Measurements from ENCODE around the gene KCNV2.

KCNV2 gene

GRCh38 chr9:2761424-2761823 lies 44.1 kb downstream of the KCNV2 start:
- no peak for DNase-seq

GRCh38 chr9:2764353-2764752 lies 47.0 kb downstream of the KCNV2 start:
- no peak for DNase-seq

GRCh38 chr9:2765250-2765880 lies 48.1 kb downstream of the KCNV2 start:
- DNase-seq = no peak

- DNase-seq = no peak
Observed at GRCh38 chr9:2767800-2768677, 50.7 kb downstream of the KCNV2 start.

- DNase-seq = no peak
Observed at GRCh38 chr9:2771087-2771486, 53.8 kb downstream of the KCNV2 start.

GRCh38 chr9:2771661-2772060 lies 54.4 kb downstream of the KCNV2 start:
- DNase-seq = no peak

- DNase-seq = no peak
Observed at GRCh38 chr9:2777454-2777853, 60.1 kb downstream of the KCNV2 start.

GRCh38 chr9:2778816-2779215 lies 61.5 kb downstream of the KCNV2 start:
- no peak for DNase-seq

Measured in NCI-H1436 treated with DMSO at 0.1 percent for 48 hours (cell line).